Measurements from ENCODE around the gene ZBTB21.

Gene ZBTB21

DNA sequence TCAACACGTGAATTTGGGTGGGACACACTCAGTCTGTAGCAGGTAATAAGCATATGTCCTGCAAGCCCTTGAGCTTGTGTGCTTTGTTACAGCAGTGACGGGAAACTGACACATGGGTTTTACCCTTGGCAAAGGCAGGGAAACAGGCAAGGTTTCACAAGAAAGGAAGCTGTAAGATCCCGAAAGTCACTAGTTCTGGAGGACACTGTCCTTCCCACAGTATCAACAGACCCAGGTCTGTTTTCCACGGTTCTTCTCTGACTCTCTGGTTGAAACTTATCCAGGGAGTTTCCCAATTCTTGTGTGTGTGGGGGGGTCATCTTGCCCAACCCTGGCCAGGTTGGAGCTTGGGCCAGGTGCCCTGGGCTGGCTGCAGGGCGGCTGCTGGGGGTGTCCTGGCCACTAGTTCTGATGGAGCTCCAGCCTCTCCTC is 29.3 kb upstream of the ZBTB21 start:
- DNase-seq, result peak; percentile 57

DNA sequence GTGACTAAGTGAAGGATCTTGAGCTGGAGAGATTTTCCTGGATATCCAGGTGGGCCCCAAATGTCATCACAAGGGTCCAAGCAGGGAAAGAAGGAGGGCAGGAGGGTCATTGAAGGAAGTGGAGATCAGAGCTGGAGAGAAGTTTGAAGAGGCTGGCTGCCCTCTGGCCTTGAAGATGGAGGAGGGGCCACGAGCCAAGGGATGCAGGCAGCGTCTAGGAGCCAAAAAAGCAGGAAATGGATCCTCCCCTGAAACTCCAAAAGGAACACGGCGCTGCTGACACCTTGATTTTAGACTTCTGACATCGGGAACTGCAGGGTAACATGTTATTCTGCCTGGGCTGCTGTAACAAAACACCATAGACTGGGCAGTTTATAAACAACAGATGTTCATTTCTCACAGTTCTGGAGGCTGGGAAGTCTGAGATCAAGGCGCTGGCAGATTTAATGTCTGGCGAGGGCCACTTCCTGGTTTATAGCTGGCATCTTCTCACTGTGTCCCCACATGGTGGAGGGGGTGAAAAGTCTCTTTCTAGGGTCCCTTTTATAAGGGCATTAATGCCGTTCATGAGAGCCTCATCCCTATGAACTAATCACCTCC is 28.8 kb upstream of the ZBTB21 start:
- peak; percentile 66 for DNase-seq

DNA sequence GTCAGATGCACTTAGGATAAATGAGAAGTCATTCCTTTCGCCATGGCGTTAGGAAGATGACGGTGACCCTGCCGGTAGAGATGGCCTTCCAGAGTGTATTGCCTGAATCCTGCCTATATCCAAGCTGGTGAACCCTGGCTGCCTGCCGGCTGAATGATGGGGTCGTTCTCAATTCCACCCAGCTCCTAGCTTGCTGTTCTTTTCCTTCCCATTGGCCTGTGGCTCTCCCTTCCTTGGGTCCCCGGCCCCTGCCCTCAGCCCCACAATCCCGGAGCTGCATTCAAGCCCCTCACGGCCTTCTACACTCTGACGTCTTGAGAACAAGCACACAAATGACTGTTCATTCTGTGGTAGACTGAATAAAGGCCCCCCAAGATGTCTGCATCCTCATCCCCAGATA is 28.2 kb upstream of the ZBTB21 start:
- no peak for DNase-seq

DNA sequence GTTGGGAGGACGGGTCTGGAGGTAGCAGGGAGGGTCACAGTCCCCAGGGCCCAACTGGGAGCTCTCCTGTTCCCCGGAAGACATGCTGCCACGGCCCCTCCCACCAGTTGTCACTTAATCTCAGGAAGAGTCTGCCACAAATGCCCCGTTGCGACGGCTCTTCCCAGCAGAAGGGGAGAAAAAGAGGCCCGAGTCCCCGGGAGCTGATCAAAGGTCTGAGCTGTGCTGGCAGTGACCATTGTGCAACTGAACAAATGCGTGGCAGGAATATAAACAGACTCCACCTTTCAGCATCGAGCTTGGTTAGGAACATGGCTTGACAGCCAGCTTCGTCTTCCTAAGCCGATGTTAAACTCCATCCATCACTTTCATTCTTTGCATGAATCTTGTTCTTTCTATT is 27.8 kb upstream of the ZBTB21 start:
- no peak for DNase-seq

DNA sequence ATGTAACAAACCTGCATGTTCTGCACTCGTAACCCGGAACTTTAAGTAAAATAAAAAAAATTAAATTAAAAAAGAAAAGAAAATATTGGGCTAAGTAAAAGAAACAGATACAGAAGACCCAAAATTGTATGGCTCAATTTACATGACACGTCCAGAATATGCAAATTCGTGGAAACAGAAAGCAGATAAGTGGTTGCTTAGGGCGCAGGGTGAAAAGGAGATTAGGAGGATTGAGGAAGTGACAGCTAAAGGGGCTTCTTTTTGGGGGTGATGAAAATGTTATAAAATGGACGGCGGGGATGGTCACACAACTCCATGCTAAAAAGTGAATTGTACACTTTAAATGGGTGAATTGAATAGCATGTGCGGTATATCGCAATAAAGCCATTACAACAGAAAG is 27.4 kb upstream of the ZBTB21 start:
- no peak for DNase-seq

DNA sequence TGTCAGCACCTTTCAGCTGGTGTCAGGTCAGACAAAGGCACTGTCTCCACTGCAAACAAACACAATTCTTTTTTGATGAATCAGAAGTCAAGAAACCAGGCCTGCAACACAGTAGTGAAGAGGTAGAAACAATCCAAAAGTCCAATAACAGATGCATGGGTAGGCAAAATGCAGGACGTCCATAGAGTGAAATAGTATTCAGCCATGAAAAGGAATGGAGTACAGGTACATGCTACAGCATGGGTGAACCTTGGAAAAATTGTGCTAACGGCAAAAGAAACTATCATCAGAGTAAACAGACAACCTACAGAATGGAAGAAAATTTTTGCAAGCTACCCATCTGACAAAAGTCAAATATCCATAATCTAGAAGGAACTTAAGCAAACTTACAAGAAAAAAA is 26.2 kb upstream of the ZBTB21 start:
- no peak for DNase-seq

DNA sequence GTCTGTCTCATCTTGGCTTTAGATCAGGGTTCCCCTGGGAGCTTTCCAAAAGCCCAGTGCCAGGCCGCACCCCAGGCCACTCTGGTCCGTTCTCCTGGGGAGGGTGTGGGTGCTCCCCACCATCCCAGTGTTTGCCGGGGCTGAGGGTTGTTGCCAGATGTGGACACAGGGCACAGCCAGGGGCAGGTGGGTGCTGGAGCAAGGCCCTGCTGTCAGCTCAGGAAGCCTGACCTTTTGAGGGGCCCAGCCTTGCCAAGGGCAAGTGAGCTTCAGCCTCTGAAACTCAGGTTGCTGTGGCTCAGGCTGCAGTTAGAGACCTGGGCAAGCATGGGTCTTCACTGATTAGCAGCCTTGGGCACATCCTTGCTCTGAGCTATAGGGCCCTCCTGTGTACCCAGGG is 22.8 kb upstream of the ZBTB21 start:
- DNase-seq, result no peak

DNA sequence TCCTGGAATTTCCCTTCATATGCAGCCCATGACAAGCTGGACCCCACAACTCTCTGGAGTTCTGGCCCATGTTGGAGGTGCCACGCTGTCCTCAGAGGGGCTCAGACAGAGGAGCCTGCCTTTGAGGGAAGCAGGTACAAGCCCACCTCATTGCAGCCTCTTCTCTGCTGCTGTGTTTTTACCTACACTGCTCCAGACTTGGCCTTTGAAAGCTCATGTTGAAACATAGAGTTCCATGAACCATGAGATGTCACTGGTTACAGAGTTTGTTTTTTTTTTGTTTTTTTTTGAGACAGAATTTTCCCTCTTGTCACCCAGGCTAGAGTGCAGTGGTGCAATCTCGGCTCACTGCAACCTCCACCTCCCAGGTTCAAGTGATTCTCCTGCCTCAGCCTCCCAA is 22.1 kb upstream of the ZBTB21 start:
- DNase-seq, result no peak

DNA sequence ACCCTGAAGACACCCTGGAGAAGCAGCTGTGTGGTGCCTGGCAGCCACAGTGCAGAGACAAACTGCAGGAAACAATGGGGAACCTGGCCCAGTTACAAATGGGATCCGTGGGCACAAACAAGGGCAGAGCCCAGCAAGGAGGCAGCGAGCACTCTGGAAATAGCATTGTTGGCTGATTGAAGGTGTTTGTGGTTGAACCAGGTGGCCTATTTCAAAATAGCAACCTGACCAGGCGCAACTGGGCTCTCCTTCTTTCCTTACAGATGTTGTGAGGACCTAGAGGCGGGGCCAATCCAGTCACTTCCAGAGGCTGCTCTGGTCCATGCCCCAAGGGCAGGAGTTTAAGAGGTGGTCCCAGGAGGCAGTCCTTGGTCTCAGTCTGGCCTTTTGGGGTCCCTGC is 21.7 kb upstream of the ZBTB21 start:
- no peak for DNase-seq

DNA sequence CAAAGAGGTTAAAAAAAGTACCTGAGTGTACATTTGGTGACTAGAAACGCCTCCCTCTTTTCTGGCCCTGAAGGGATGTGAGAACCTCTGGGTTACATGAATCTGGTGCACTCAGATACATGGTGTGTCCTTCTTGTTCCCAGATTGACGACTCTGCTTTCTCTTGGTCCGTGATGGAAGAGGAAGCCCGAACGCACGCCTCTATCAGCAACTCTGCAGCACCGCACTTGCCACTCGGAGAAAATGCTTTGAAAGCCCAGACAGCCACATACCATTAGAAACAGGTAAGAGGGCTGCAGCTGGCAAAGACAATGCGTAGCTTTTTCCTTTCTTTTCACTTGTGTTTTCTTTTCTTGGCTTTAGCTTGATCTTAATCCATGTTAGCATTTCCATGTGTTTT is 21.1 kb upstream of the ZBTB21 start:
- no peak for DNase-seq

DNA sequence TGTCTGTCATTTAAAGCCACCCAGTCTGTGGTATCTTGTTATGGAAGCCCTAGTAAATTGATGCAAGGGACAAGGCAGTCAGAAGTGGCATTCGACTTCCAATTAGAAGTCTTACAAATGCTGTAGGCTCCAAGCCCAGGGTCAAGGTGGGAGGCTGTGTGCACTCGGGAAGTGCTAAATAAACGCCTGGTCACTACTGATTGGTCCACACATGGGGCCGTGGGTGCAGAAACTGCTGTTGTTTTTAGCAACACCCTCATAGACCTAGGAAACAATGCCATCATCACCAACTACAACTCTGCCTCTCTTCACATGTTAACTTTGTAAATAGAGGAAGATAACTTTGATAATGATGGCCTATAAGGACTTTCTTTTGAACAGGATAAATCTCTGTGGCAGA is 20.2 kb upstream of the ZBTB21 start:
- no peak for DNase-seq

DNA sequence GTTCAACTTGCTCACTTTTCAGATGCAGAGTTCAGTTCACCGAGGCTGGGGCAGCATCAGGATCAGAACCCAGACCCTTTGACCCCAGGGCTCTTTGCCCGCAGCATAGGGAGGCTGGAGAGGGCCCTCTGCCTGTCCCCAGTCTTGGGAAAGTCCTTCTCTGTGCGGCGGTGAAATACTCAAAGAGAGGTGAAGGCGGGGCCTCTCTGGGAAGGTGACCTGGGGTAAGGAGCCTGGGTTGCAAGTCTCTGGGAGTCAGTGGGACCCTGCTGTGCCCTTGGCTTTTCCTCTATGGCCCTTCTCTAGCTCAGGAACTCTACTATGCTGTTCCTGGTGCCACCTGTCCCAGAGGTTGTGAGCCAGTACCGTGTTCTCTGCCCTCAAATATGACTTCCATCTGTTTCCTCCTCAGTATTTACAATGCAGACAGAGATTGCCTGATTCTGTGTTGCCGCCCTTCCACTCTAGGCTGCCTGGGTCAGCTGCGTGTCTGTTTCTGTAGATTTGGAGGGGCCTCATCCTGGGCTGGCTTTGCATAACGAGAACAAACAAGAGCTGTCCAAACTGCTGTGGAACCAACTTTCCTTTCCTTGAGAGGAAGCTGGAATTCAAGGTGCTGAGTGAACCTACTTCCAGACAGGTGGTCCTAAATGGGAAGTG is 18.7 kb upstream of the ZBTB21 start:
- peak; percentile 13 for DNase-seq

DNA sequence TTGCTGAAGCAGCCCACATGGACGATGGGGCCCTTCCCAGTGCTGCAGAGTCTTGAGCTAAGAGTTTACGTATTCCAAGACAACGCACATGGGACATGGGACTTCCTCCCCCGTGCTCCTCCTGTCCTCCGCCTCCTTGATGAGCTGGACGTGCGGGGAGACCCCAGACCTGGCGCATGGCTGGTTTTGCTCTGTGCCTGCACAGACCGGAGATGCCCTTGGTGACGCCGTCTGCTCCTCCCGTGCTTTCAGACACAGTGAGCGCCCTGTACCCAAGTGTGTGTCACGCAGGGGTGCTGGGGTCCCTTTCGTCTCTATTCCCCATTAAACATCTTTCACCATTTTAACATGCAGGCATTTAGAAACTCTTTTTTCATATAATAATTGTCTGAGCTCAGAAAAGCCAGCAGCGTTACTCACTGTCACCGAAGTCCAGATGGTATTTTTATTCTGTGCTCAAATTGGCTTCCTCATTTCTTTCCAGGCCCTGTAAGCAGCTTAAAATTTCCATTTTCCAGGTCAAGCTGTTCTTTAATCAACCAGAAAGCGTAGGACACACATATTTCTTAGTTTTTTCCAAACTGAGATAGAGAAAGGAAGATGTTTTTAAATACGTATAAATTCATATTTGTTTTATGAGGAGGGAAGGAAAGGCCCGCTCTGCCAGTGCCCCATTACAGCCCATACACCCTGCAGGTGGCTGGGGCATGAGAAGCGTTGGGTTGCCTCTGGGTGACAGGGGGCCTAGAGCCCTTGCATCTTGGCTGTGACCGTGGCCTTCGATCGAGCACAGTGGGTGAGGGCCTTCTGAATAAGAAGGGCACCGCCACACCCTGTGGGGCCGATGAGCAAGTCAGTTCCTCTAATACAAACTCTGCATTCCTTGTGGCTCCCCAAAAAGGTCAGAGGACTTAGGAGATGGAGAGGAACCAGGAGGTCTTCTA is 17.9 kb upstream of the ZBTB21 start:
- DNase-seq, result no peak

DNA sequence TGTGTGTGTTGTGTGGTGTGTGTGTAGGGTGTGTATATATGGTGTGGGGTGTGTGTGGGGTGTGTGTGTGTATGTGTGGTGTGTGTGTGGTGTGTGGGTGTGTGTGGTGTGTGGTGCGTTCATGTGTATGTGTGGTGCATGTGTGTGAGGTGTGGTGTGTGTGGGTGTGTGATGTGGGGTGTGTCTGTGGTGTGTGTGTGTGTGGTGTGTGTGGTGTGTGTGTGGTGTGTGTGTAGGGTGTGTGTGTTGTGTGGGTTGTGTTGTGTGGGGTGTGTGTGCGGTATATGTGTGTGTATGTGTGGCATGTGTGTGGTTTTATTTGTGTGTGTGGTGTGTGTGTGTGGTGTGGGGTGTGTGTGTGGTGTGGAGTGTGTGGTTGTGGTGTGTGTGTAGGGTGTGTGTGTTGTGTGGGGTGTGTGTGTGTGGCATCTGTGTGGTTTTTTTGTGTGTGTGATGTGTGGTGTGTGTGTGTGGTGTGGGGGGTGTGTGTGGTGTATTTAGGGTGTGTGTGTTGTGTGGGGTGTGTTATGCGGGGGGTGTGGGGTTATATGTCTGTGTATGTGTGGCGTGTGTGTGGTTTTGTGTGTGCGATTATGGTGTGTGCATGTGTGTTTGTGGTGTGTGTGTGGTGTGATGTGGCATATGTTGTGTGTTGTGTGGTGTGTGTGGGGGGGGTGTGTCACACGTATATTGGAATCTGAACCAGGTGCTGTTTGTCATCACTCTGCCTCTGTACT is 17.1 kb upstream of the ZBTB21 start:
- no peak for DNase-seq

DNA sequence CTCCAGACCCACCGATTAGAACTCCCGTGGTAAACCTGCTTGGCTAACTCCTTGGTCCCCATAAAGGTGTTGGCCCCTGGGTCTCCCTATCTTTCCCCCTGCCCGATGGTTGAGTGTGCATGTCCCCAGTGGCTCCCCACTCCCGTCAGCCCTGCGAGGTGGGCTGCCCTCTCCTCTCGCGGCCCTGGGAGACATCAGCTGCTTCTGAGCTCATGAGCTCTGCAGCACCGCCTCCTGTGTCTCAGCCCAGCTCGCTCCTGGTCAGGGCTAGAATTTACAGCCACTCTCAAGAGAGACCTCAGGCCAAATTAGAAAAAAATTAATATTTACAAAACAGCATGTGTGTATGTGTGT is 15.9 kb upstream of the ZBTB21 start:
- DNase-seq, result no peak

DNA sequence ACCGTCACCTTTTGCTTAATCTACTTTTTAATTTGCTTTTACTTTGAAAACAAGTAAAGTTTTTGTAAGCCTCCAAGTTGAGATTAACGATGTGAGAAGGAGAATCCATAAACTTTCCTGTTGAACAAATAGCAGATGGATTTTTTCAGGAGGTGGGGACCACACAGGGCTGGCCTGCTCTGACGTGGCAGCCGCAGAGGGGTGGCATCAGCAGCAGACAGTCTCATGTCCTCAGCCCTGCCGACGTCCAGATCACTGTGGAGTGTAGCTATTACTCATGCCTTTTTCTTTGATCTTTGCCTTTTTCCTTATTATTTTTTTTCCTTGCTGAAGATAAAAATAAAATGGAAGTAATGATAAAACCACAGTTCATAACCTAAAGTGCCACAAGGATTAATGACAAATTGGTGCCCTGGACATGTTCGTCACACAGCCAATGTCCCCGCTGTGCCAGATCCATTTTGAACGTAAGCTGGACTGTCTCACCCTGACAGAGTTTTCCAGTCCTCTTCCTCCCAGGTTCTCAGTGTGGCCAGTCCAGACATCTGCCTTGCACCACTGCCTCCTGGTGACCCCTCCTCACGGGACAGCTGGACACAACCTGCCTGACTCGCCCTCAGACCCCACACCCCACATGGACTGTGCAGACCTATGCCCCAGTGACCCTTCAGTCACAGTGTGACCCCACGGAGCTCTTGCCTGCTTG is 15.4 kb upstream of the ZBTB21 start:
- no peak for DNase-seq

DNA sequence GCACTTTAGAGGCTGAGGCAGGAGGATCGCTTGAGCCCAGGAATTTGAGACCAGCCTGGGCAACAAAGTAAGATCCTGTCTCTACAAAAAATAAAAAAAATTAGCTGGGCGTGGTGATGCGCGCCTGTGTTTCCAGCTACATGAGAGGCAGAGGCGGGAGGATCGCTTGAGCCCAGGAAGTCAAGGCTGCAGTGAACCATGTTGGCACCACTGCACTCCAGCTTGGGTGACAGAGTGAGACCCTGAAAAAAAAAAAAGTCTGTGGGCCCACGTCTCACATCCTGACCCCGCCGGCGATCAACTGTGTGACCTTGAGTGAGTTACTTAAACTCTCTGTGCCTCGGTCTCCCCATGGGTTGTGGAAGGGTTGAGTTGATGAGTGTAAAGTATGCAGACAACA is 12.7 kb upstream of the ZBTB21 start:
- DNase-seq, result no peak

DNA sequence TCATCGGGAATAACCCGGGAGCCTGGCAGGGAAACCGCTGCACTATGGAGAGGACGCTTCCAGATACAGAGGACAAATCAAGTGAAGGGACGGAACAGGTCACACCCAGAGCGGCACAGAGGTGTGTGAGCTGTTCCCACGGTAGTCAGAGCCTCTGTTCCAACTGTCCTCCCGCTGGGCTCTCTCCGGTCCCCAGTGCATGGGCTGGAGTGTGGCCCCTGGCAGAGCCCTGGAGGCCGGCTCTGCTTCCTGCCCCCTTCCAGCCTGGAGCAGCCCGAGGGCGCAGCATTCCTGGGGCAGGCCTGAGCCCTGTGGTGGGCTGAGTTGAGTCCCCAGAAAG is 11.9 kb upstream of the ZBTB21 start:
- DNase-seq, result no peak

DNA sequence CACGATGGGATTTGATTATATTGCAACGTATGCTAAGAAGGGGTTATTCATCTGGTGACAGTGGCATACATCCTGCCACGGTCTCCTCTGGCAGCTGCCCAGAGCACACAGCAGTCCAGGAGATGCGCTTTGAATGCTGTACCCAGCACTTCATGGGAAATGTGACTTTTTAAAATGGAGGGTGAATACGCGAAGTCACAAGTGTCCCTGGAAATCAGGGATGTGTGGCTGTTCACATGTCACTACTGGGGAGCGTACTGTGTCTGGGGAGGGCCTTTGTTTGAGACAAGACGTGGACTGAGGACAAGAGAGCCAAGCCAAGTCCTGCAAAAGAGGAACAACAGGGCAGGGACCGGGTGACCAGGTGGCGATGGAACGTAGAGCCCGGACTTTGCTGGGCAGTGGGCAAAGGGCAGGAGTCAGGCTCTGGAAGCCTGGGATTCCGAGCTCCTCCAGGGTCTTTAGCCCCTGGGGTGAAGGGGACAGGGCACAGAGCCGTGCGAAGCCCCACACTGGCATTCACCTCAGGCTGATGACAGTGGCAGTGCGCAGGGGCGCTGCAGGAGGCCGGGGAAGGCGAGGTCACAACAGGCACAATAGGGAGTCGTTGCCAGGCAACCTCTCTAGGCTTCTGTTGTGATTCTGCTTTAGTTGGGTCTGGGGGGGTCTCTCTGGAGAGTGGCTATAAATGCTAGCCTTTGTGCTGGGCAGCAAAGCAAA is 11.4 kb upstream of the ZBTB21 start:
- no peak for DNase-seq

DNA sequence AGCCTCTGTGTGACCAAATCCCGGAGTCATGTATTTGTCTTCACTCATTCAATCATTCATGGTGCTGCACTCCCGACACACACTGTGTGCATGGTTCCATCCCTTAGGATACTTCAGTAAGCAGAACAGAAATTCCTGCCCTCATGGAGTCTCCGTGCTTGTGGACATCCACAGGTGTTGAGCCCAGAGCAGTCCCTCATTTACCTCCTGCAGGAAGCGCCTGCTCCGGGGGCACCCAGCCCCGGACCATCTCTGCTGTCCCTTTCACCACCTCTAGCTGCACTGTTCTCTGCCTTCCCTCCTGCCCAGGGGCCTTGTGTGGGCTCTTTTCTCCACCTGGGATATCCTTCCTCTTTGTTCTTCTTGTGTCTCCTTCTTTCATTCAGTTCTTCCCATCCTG is 9.5 kb upstream of the ZBTB21 start:
- no peak for DNase-seq

DNA sequence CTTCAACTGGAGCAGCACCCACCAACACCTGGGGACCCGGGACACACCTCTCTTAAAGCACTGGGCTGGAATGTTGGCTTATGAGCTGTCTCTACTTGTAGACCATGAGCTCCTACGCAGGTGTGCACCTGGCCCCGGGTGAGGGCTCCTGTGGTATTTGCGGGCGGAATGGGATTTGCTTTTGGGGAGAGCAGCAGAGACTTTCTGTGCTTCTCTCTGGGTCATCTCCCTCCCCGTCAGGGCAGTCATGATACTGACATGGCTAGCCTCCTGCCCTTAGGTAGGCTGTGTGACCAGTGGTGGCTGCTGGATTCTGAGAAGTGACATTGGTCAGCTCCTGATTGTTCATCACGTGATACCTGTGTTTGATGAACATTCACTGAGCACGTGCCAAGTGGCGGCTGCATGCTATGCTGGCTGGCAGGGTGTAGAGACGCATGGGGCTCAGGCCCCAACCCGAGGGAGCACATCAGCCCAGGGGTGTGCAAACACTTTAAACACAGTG is 9.0 kb upstream of the ZBTB21 start:
- DNase-seq, result no peak

DNA sequence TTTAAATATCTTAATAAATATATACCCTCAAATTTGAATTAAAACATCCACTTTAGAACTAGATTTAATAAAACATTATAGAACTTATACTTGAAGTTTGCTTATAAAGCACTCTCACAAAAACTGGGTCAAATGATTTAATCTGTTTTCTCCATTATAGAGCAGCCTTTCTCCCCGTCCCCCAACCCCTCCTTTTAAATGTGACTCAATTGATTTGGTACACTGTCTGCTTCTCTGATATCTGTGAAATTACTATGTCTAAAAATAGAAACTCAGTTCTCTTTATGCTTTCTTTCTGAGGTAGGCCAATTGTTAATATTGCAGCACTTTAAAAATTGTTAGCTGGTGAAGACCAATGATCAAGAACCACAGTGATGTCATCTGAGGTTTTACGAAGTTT is 6.9 kb upstream of the ZBTB21 start:
- no peak for DNase-seq
